HCT116 (cell line): ENCODE data around the gene IFNLR1. TPM values are rescaled to one million over a fixed set of nuclear protein-coding genes. Genes with fewer than 3 reads are reported as not detected.

Experiments used
- ATAC-seq: fragments of 200-7000 bp; cut with Tn5 transposase; 2 replicates; pipeline ENCODE4 v1.9.1; 2020; ENCODE audit warnings: mild to moderate bottlenecking, moderate library complexity
- Bru-seq: library from RNA; stranded (reverse); fragments of 400-500 nt; gene quantifications from one replicate; lab custom pipeline; 2021; lab: Mats Ljungman, UMichigan
- BruChase-seq, 2 experiments: library from RNA; stranded (reverse); fragments of 400-500 nt; gene quantifications; one replicate each; lab custom pipeline; 2021; lab: Mats Ljungman, UMichigan
- BruUV-seq: library from RNA; stranded (reverse); fragments of 400-500 nt; replicated peaks from 2 replicates; lab custom pipeline; 2021; lab: Mats Ljungman, UMichigan
- CTCF ChIA-PET: fragments of 300-600 bp; sonication (Branson Sonifier 250); formaldehyde crosslinking; loops from one replicate; lab custom pipeline; 2021; ENCODE audit warnings: antibody characterized with exemption; lab: Charles Lee
- POLR2A ChIA-PET: fragments of 300-600, 350-600 bp; sonication (Branson Sonifier 250); formaldehyde crosslinking; loops from one replicate; lab custom pipeline; 2021; ENCODE audit warnings: antibody characterized with exemption; lab: Charles Lee
- RAD21 ChIA-PET, 2 experiments: fragments of 300-600 bp; sonication (Branson Sonifier 250); formaldehyde crosslinking; loops; one replicate each; lab custom pipeline; 2023; ENCODE audit warnings: low total read pairs in 2 of 2; ENCODE audit not compliant: uncharacterized antibody in 2 of 2, unreplicated experiment in 2 of 2, low non-redundant PET in 1 of 2; lab: Charles Lee
- DNase-seq: peaks from one replicate; pipeline ENCODE4 v3.0.0-alpha.2; 2010; ENCODE audit warnings: low read depth, low spot score
- H2AFZ ChIP-seq: fragments of 200-600 bp; shearing (Covaris generic), sonication (generic); 2 replicates; pipeline ENCODE4 v1.6.1; 2017; ENCODE audit warnings: low read depth, mixed run types, mixed read lengths, antibody characterized with exemption, low read length; ENCODE audit not compliant: poor library complexity, severe bottlenecking
- H3K27ac ChIP-seq: 2 replicates; pipeline ENCODE4 v1.5.1; 2012; ENCODE audit warnings: low read depth, low read length
- H3K27me3 ChIP-seq: fragments of 200-600 bp; sonication (generic); 2 replicates; pipeline ENCODE4 v1.6.1; 2016; ENCODE audit warnings: mixed run types, low read length, mixed read lengths; ENCODE audit not compliant: insufficient read depth
- H3K36me3 ChIP-seq, 2 experiments: fragments of 200-500 bp in 1 of 2; fragments of 200-600 bp in 1 of 2; sonication (Bioruptor generic) in 1 of 2; sonication (generic) in 1 of 2; 2 replicates each; pipeline versions ENCODE4 v1.5.1 to v1.6.1; 2014 to 2016; ENCODE audit warnings: low read length in 2 of 2, inconsistent platforms in 1 of 2, mixed read lengths in 1 of 2, mixed run types in 1 of 2; ENCODE audit not compliant: insufficient read depth in 2 of 2, control insufficient read depth in 1 of 2
- H3K4me1 ChIP-seq, 2 experiments: fragments of 200-600 bp in 1 of 2; sonication (generic) in 1 of 2; 2 replicates each; pipeline versions ENCODE4 v1.5.1 to v1.6.1; 2012 to 2017; ENCODE audit warnings: low read length in 2 of 2, inconsistent platforms in 1 of 2, mild to moderate bottlenecking in 1 of 2, mixed read lengths in 1 of 2, mixed run types in 1 of 2, moderate library complexity in 1 of 2; ENCODE audit not compliant: insufficient read depth in 2 of 2, control insufficient read depth in 1 of 2
- H3K4me2 ChIP-seq: fragments of 200-600 bp; sonication (generic); 2 replicates; pipeline ENCODE4 v1.6.1; 2017; ENCODE audit warnings: mixed run types, low read length, mixed read lengths
- H3K4me3 ChIP-seq, 2 experiments: fragments of 200-600 bp in 1 of 2; sonication (generic) in 1 of 2; replicated peaks in 1 of 2; 2 replicates each; pipeline ENCODE4 v1.5.1; 2011 to 2016; ENCODE audit warnings: low read length in 2 of 2, control low read depth in 1 of 2, low read depth in 1 of 2, mild to moderate bottlenecking in 1 of 2, mixed read lengths in 1 of 2, mixed run types in 1 of 2
- H3K79me2 ChIP-seq: fragments of 200-600 bp; sonication (generic); 2 replicates; pipeline ENCODE4 v1.6.1; 2017; ENCODE audit warnings: mild to moderate bottlenecking, mixed run types, low read length, moderate library complexity, mixed read lengths; ENCODE audit not compliant: insufficient read depth
- H3K9ac ChIP-seq: fragments of 200-600 bp; sonication (generic); 2 replicates; pipeline ENCODE4 v1.6.1; 2016; ENCODE audit warnings: low read length, mixed read lengths
- H3K9me2 ChIP-seq: fragments of 200-600 bp; sonication (generic), shearing (Covaris generic); 2 replicates; pipeline ENCODE4 v1.6.1; 2017; ENCODE audit warnings: mixed run types, mild to moderate bottlenecking, moderate library complexity; ENCODE audit not compliant: insufficient read depth
- H3K9me3 ChIP-seq, 2 experiments: fragments of 200-500 bp in 1 of 2; fragments of 200-600 bp in 1 of 2; sonication (Bioruptor generic) in 1 of 2; sonication (generic) in 1 of 2; 2 replicates each; pipeline ENCODE4 v1.6.1; 2014 to 2017; ENCODE audit warnings: low read length in 2 of 2, mixed read lengths in 2 of 2, inconsistent platforms in 1 of 2, low read depth in 1 of 2, mild to moderate bottlenecking in 1 of 2, mixed run types in 1 of 2, moderate library complexity in 1 of 2; ENCODE audit not compliant: control insufficient read depth in 1 of 2, insufficient read depth in 1 of 2
- H4K20me1 ChIP-seq: fragments of 200-600 bp; sonication (generic), shearing (Covaris generic); 2 replicates; pipeline ENCODE4 v1.6.1; 2017; ENCODE audit warnings: mixed run types, mild to moderate bottlenecking, moderate library complexity; ENCODE audit not compliant: insufficient read depth
- CTCF ChIP-seq, 3 experiments: fragments of 200-600 bp in 1 of 3; sonication (generic) in 1 of 3; IDR thresholded peaks in 2 of 3; conservative IDR thresholded peaks in 1 of 3; 2 replicates each; pipeline ENCODE4 v1.5.1; 2012 to 2017; ENCODE audit warnings: low read depth in 2 of 3, low read length in 2 of 3, antibody characterized with exemption in 1 of 3, borderline replicate concordance in 1 of 3, control low read depth in 1 of 3, mild to moderate bottlenecking in 1 of 3, mixed read lengths in 1 of 3, mixed run types in 1 of 3, moderate library complexity in 1 of 3; ENCODE audit not compliant: insufficient read depth in 1 of 3
- EGR1 ChIP-seq: IDR thresholded peaks from 2 replicates; pipeline ENCODE4 v1.6.1; 2012; ENCODE audit warnings: low read depth
- ELF1 ChIP-seq: IDR thresholded peaks from 2 replicates; pipeline ENCODE4 v1.6.1; 2012; ENCODE audit warnings: low read depth, borderline replicate concordance
- EZH2 ChIP-seq: fragments of 200-600 bp; sonication (generic); IDR thresholded peaks from 2 replicates; pipeline ENCODE4 v1.6.1; 2017; ENCODE audit warnings: antibody characterized with exemption, mixed run types
- EZH2phosphoT487 ChIP-seq: fragments of 200-600 bp; IDR thresholded peaks from 2 replicates; pipeline ENCODE4 v1.6.1; 2018; ENCODE audit warnings: antibody characterized with exemption, borderline replicate concordance
- JUND ChIP-seq: IDR thresholded peaks from 2 replicates; pipeline ENCODE4 v1.6.1; 2012
- MAX ChIP-seq: IDR thresholded peaks from 2 replicates; pipeline ENCODE4 v1.6.1; 2012
- POLR2A ChIP-seq: IDR thresholded peaks from 2 replicates; pipeline ENCODE4 v1.7.0; 2011; ENCODE audit warnings: borderline replicate concordance; ENCODE audit not compliant: insufficient read depth, insufficient read length; ENCODE audit errors: extremely low read depth
- POLR2AphosphoS5 ChIP-seq: IDR thresholded peaks from 2 replicates; pipeline ENCODE4 v1.6.1; 2011; ENCODE audit warnings: mild to moderate bottlenecking, low read depth, low read length, moderate library complexity
- REST ChIP-seq: IDR thresholded peaks from 2 replicates; pipeline ENCODE4 v1.6.1; 2012; ENCODE audit warnings: low read depth
- SP1 ChIP-seq: IDR thresholded peaks from 2 replicates; pipeline ENCODE4 v1.6.1; 2012; ENCODE audit warnings: low read depth
- YY1 ChIP-seq: IDR thresholded peaks from 2 replicates; pipeline ENCODE4 v1.6.1; 2011; ENCODE audit warnings: low read length, low read depth, moderate library complexity, mild to moderate bottlenecking; ENCODE audit not compliant: insufficient replicate concordance; ENCODE audit errors: extremely low read depth
- ZBTB33 ChIP-seq: IDR thresholded peaks from 2 replicates; pipeline ENCODE4 v1.6.1; 2011; ENCODE audit warnings: mild to moderate bottlenecking, low read length, moderate library complexity; ENCODE audit not compliant: insufficient replicate concordance; ENCODE audit errors: extremely low read depth
- ZFX ChIP-seq: fragments of 450-650 bp; IDR thresholded peaks from 2 replicates; pipeline ENCODE4 v1.6.1; 2017
- ZNF274 ChIP-seq: fragments of 200-500 bp; sonication (Bioruptor generic); IDR thresholded peaks from 2 replicates; pipeline ENCODE4 v1.6.1; 2014; ENCODE audit warnings: mild to moderate bottlenecking, low read depth, low read length, inconsistent platforms
- intact Hi-C: fragments of 100-400 bp; cut with micrococcal nuclease; formaldehyde crosslinking; loops from 2 replicates; pipeline ENCODE4 v1.10.0; 2022
- long read RNA-seq: library from polyadenylated mRNA; unstranded; transcript quantifications from one replicate; pipeline ENCODE4 v2.0.0, GENCODE V29; 2021; ENCODE audit not compliant: unreplicated experiment
- polyA plus RNA-seq: library from polyadenylated mRNA; unstranded; fragments of >200 nt; gene quantifications from 2 replicates; pipeline ENCODE4 v1.2.1, GENCODE V29; 2012; ENCODE audit warnings: missing spikeins
- total RNA-seq: library from RNA; stranded (reverse); gene quantifications from one replicate; pipeline ENCODE4 v1.2.1, GENCODE V29; 2021; ENCODE audit not compliant: unreplicated experiment

The IFNLR1 gene
- 7.6 TPM for total RNA-seq
- 5.0 TPM in 2 replicates for polyA plus RNA-seq
- Bru-seq, nascent RNA = percentile 61 among the genes with signal in this experiment
- percentile 58 among the genes with signal in this experiment for BruChase-seq, experiment 1, labeled RNA remaining after a 6-hour chase
- percentile 67 among the genes with signal in this experiment for BruChase-seq, experiment 2, labeled RNA remaining after a 2-hour chase
- long read RNA-seq, full-length matches to known transcripts = 3 of 17 reads
- long read RNA-seq, partial matches to known transcripts = 3 of 17 reads
- long read RNA-seq, other reads (novel, unspliced or antisense) = 11 of 17 reads

- no peaks in the 10 kb centered on the region for H3K27me3 ChIP-seq
- H3K4me2 ChIP-seq = peak within 1 kb of the TSS; percentile 70
- peak; percentile 95 for ATAC-seq
- H3K27ac ChIP-seq = peak within 1 kb of the TSS; percentile 54; the same call in 1 of the 2 replicates
- no peaks in the 10 kb centered on the region for H3K36me3 ChIP-seq
- RAD21 ChIA-PET = interaction anchor here in 1 of 2 experiments (0.7 kb wide), 1 partner anchor 92 kb away, joined by 4 read pairs; no protein-coding TSS in a partner anchor
- DNase-seq = peak; percentile 58
- no peaks in the 10 kb centered on the region for H4K20me1 ChIP-seq
- intact Hi-C loops = no loop called here
- peaks cover 15 to 35% of the 10 kb centered on the region in 2 experiments; a peak in 3 of 4 replicates for H3K4me1 ChIP-seq
- peaks cover 14% of the 10 kb centered on the region; the same call in 1 of the 2 replicates for H3K79me2 ChIP-seq
- H3K4me3 ChIP-seq = peak within 1 kb of the TSS; percentile 51 to 62
- no peaks in the 10 kb centered on the region for H3K9me2 ChIP-seq
- H3K9me3 ChIP-seq = no peaks in the 10 kb centered on the region
- POLR2A ChIA-PET = interaction anchor here (1.3 kb wide), 1 partner anchor 37 kb away, joined by 4 read pairs; no protein-coding TSS in a partner anchor
- peak within 1 kb of the TSS; percentile 86 for H2AFZ ChIP-seq
- peak within 1 kb of the TSS; percentile 77 for H3K9ac ChIP-seq
- TSS peak; percentile 64 for BruUV-seq
- no peak for TF ChIP-seq ELF1
- TF ChIP-seq EGR1 = no peak
- no peak for TF ChIP-seq REST
- no peak for TF ChIP-seq JUND
- no peak for TF ChIP-seq CTCF (IDR thresholded peaks at IDR 0.05 in 2 of 3, conservative IDR thresholded peaks at IDR 0.05 in 1 of 3; ENCODE audit: borderline replicate concordance in 1 of 3, insufficient read depth in 1 of 3, low read depth in 2 of 3, low read length in 2 of 3)
- no peak for TF ChIP-seq SP1
- TF ChIP-seq EZH2 = no peak
- TF ChIP-seq MAX = no peak
- no peak for TF ChIP-seq ZBTB33
- peak; percentile 78 for TF ChIP-seq POLR2AphosphoS5
- no peak for TF ChIP-seq ZNF274
- TF ChIP-seq EZH2phosphoT487 = no peak
- peak; percentile 70 for TF ChIP-seq YY1
- TF ChIP-seq POLR2A = peak; percentile 18
- TF ChIP-seq ZFX = peak; percentile 58; the same call in 1 of the 2 replicates
- CTCF ChIA-PET = interaction anchor here (1.6 to 2.9 kb wide), 4 partner anchors 12 to 205 kb away, joined by 9 to 13 read pairs (median 10); no protein-coding TSS in a partner anchor
Observed at GRCh38 chr1:24186993-24187790, at the start of gene IFNLR1. IFNLR1 (minus strand) TSS chr1:24187289; CDS start chr1:24187248, 41 bp downstream.
